Activated naive CD8-positive, alpha-beta T cell treated with anti-CD3 and anti-CD28 coated beads, Interleukin-2, amount 50 U/mL, for 24 hours (primary cell): ENCODE measurements around the gene FAM177B.
"Not testable (repeated sequence)": the region's sequence is repeated elsewhere in the genome, so short reads cannot be mapped to it uniquely, and the experiment has no call there.

Source experiments
- ATAC-seq: fragments of 150-1000 bp; cut with Tn5 transposase; one replicate; pipeline ENCODE4 v1.10.0; 2021
- DNase-seq: peaks from one replicate; pipeline ENCODE4 v3.0.0; 2021
- H3K27ac Mint-ChIP-seq: one replicate; pipeline ENCODE4 v1.8.0; 2021; ENCODE audit warnings: mild to moderate bottlenecking, mixed read lengths
- H3K27me3 Mint-ChIP-seq: one replicate; pipeline ENCODE4 v1.8.0; 2021; ENCODE audit warnings: mixed read lengths
- H3K36me3 Mint-ChIP-seq: one replicate; pipeline ENCODE4 v1.8.0; 2021; ENCODE audit warnings: low read depth, mixed read lengths
- H3K4me1 Mint-ChIP-seq: one replicate; pipeline ENCODE4 v1.8.0; 2021; ENCODE audit warnings: mixed read lengths
- H3K4me3 Mint-ChIP-seq: one replicate; pipeline ENCODE4 v1.8.0; 2021; ENCODE audit warnings: mild to moderate bottlenecking, moderate library complexity, mixed read lengths
- H3K9me3 Mint-ChIP-seq: one replicate; pipeline ENCODE4 v1.8.0; 2021; ENCODE audit warnings: mixed read lengths

The FAM177B gene

DNA sequence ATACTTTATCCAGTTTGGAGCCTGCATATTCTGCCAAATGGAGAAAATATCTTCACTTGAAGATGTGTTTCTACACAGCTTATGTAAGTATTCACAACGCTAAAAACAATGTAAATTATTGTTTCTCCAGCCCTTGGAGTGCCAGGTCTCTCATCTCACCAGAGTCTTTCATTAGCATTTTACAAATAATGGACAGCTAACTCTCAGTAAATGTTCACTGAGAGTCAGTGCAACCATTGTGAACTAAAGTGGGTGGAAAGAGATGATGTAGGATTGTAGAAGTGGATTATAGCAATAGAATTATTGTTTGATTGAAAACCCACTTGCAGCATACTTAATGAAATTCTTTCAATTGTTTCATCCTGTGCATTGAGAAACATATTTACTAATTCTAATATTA, 8.3 kb upstream of the FAM177B start:
- H3K27me3 Mint-ChIP-seq: no peaks in the 10 kb centered on the region
- H3K36me3 Mint-ChIP-seq: peaks cover 60% of the 10 kb centered on the region
- ATAC-seq (no peak), DNase-seq (no peak)
- no peaks in the 10 kb centered on the region for H3K9me3 Mint-ChIP-seq
- H3K4me3 Mint-ChIP-seq: no peak overlapping the region
- H3K27ac Mint-ChIP-seq: no peak overlapping the region
- peaks cover 19% of the 10 kb centered on the region for H3K4me1 Mint-ChIP-seq

DNA sequence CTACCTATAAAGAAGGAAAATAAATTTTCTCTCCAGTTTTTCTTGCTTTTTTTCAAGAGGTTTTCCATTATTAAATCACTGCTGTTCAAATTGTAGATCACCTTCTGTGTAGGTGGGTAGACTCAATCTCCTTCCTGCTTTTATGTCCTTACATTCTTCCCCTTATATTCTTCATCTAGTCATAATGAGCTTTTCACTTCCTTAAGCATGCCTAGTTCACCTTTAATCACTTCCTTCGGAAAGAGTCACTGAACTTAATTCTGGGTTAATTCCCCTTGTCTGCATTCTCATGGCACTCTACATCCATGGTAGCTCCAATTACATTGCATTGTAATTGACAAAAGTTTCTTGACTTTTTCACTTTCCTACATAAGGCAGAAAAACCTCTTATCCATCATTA, 6.1 kb upstream of the FAM177B start:
- Mint-ChIP-seq H3K9me3 (no peaks in the 10 kb centered on the region), H3K4me3 (no peak overlapping the region), H3K36me3 (peaks cover 56% of the 10 kb centered on the region), H3K4me1 (peaks cover 19% of the 10 kb centered on the region), H3K27me3 (no peaks in the 10 kb centered on the region), H3K27ac (peak overlapping the region; percentile 48)
- DNase-seq: no peak
- ATAC-seq: no peak

DNA sequence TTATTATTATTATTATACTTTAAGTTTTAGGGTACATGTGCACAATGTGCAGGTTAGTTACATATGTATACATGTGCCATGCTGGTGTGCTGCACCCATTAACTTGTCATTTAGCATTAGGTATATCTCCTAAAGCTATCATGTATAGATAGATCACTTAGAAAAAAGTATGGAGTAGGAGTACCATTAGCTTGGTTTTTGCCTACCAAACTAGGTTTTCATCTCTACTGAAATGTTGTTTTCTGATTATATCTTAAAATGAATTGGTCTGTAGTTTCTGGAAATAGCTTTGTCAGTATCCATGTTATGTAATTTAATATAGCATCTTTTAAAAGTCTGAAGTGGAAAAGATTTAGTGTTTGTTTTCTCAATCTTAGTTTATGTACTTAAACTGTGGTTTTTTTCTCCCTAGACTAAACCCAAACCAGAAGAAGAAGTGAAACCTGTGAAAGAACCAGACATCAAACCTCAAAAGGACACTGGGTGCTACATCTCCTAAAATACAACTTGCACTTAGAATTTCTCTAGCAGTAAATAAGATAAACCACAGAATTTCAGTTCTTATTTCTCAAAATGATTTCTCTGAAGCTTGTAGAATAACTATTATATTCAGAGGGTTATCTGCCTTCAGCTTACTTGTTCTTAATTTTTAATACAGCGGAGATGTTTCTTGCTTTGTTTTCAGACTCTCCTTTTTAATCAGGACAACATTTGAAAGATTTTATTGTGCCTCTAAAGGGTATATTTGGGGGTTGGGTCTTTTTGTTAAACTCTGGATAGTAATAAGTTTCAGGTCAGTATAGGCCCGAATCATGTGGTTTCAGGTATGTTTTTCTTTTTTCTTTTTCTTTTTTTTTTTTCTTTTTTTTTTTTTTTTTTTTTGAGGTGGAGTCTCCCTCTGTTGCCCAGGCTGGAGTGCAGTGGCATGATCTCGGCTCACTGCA, 4.5 kb upstream of the FAM177B start:
- H3K4me1 Mint-ChIP-seq: peaks cover 19% of the 10 kb centered on the region
- H3K27me3 Mint-ChIP-seq: no peaks in the 10 kb centered on the region
- DNase-seq: no peak
- ATAC-seq: peak; percentile 46
- no peaks in the 10 kb centered on the region for H3K9me3 Mint-ChIP-seq
- H3K4me3 Mint-ChIP-seq: no peak overlapping the region
- peaks cover 50% of the 10 kb centered on the region for H3K36me3 Mint-ChIP-seq
- peak overlapping the region; percentile 61 for H3K27ac Mint-ChIP-seq

DNA sequence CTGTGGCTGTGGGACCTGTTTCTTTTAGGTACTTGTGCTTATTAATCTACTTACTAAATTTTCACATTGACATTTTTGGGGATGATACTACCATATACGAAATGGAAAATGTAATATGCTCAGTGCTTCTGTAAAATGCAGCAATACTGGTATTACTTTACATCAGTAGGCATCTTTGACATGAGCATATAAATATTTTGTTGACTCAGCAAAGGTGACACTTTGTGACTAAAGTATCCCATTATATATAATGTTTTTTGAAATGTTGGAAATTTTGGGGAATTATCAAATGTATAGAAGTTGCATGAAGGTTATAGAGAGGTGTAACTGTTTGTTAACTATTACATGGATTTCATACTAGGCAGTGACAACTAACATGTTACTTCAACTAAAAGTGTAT, 2.3 kb upstream of the FAM177B start:
- Mint-ChIP-seq H3K36me3 (peaks cover 36% of the 10 kb centered on the region), H3K4me3 (no peak overlapping the region), H3K4me1 (peaks cover 21% of the 10 kb centered on the region), H3K9me3 (no peaks in the 10 kb centered on the region), H3K27me3 (no peaks in the 10 kb centered on the region), H3K27ac (no peak overlapping the region)
- no peak for DNase-seq
- no peak for ATAC-seq

DNA sequence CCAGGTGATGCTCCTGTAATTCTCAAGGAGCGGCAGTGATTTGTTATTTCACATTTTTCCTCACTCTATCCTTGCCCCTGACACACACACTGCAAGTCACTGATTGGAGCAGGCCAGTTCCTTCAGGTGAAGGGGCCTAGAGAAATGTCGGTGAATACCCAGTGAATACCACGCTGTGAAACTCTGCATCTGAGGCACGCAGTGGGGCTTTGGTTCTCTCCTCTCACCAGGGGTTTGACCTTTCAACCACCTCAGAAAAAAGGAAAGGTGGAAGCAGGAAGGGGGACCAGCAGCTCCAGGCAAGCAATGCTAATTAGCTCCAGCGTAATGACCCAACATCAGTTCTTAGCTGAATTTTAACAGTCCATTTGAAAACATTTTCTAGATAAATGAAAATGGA, 532 bp upstream of the FAM177B start:
- Mint-ChIP-seq H3K4me3 (no peak overlapping the region), H3K27me3 (no peaks in the 10 kb centered on the region), H3K9me3 (no peaks in the 10 kb centered on the region)

DNA sequence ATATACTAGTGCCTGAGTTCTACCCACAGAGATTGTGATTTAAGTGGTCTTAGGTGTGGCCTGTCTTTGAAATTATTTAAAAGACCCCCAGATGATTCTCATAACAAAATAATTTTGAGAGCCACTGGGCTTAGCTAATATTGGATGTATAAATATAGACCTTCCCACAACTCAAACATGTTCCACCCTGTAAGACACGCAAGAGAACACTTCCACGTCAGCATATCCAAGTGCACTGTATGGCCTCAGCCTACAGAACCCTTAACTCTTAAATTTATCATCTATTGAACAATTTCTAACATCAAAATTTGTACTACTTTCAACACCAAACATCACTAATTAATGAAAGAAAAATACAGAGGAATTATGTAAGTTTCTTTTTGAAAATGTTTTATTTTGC, 2.5 kb downstream of the FAM177B start:
- H3K27ac Mint-ChIP-seq: no peak overlapping the region
- H3K27me3 Mint-ChIP-seq: no peaks in the 10 kb centered on the region
- no peak for DNase-seq
- peaks cover 2% of the 10 kb centered on the region for H3K36me3 Mint-ChIP-seq
- H3K4me3 Mint-ChIP-seq: no peak overlapping the region
- H3K9me3 Mint-ChIP-seq: no peaks in the 10 kb centered on the region
- peaks cover 9% of the 10 kb centered on the region for H3K4me1 Mint-ChIP-seq
- no peak for ATAC-seq

More for the DNA sequence above, 532 bp upstream of the FAM177B start:
- Mint-ChIP-seq H3K4me1 (peaks cover 18% of the 10 kb centered on the region), H3K36me3 (peaks cover 24% of the 10 kb centered on the region), H3K27ac (no peak overlapping the region)
- DNase-seq: no peak
- ATAC-seq: no peak

DNA sequence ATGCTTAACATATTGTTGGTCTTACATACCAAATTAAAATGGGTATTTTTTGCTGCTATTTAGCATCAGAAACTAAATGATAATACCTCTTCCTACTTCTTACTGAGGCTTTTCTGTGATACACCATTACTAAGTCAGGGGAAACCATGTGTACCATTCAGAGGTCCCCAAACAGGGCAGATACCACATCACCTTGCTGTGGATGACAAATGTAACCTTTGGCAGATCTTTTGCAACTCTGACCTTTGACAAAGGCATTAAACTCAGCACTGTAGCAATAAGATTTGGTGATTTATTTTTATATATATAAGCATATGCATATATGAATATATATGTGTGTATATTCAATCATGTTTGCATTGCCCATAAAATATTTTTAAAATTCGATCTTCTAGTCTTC, 2.9 kb downstream of the FAM177B start:
- ATAC-seq (peak; percentile 71), DNase-seq (no peak)
- Mint-ChIP-seq H3K9me3 (no peaks in the 10 kb centered on the region), H3K27me3 (no peaks in the 10 kb centered on the region), H3K27ac (no peak overlapping the region), H3K36me3 (no peaks in the 10 kb centered on the region), H3K4me3 (no peak overlapping the region), H3K4me1 (peaks cover 9% of the 10 kb centered on the region)

DNA sequence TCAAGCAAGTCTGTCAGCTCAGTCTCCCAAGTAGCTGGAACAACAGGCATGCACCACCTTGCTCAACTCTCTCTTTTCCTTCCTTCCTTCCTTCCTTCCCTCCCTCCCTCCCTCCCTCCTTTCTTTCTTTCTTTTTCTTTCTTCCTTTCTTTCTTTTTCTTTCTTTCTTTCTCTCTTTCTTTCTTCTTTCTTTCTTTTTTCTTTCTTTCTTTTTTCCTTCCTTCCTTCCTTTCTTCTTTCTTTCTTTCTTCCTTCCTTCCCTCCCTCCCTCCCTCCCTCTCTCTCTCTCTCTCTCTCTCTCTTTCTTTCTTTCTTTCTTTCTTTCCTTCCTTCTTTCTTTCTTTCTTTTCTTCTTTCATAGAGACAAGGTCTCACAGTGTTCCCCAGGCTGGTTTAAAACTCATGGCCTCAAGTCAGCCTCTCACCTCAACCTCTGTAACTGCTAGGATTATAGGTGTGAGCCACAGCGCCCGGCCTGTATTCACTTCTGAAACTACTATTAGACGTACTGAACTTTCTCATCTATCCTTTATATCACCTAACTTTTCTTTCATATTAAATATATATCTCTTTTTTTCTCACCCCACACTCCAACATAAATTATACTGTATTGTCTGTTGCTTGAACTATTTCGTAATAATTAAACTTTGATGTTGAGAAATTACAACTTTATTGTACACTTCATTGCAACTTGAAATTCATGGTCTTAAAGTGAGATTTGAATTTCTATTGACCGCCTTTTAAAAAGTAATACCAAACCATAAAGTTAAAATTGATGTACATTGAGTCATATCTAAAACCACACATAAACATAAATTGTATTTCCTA, 4.8 kb downstream of the FAM177B start:
- not testable (repeated sequence) for H3K36me3 Mint-ChIP-seq, H3K9me3 Mint-ChIP-seq, ATAC-seq, DNase-seq, H3K4me1 Mint-ChIP-seq, H3K4me3 Mint-ChIP-seq, H3K27ac Mint-ChIP-seq, H3K27me3 Mint-ChIP-seq

DNA sequence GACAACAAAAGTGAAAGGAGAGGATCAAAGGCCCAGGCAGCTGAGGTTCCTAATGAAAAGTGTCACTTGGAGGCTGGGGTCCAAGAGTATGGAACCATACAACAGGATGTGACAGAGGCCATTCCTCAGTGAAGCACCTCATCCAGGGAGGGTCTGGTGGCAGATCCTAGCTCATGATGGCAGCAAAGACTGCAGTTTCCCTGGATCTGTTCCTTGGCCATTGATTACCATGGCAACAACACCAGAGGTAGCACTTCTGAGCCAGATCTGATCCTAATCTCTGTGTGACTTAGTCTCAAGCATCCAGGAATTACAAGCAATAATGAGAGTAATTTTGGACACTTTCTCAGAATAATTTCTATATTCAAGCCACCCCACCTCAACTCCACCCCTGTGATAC, 12.9 kb downstream of the FAM177B start:
- Mint-ChIP-seq H3K9me3 (no peaks in the 10 kb centered on the region), H3K27ac (no peak overlapping the region), H3K27me3 (peaks cover 3% of the 10 kb centered on the region), H3K4me1 (no peaks in the 10 kb centered on the region), H3K36me3 (no peaks in the 10 kb centered on the region), H3K4me3 (no peak overlapping the region)
- DNase-seq (no peak), ATAC-seq (no peak)

DNA sequence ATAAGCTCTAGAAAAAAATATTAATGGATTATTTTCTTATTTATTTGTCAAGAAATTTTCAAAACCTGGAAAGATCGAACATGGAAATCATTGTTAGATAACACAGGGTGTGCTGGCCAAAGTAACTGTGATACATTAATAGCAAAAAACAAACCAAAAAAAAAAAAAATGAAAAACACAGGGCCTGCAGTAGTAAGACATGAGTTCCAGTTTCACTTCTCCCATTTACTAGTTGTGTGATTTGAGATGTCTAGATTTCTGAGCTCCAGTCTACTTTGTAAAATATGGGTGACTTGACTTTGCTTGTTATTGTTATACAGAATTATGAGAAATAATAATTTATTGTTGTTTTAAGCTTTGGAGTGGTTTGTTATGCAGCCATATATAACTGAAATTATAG, 13.6 kb downstream of the FAM177B start:
- Mint-ChIP-seq H3K27ac (no peak overlapping the region), H3K9me3 (no peaks in the 10 kb centered on the region), H3K36me3 (no peaks in the 10 kb centered on the region), H3K27me3 (peaks cover 3% of the 10 kb centered on the region), H3K4me3 (no peak overlapping the region), H3K4me1 (no peaks in the 10 kb centered on the region)
- ATAC-seq (no peak), DNase-seq (no peak)

DNA sequence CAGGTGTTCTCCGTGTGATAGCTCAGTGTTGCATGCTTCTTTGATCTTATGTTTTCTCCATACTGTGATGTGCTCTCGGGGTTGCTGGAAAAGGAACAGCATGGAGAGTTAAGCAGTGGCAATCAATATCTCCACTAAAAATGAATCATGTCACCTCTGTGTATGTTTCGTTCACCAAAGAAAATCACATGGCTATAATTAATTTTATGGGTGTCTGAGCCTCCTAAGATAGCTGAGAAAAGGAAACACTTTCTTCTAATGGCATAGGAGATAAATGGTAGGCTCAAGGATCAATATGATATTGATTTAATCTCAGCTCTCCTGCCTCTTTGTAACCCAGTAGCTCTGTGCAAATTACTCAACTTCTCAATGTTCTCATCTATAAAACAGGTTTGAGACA, 14.3 kb downstream of the FAM177B start:
- Mint-ChIP-seq H3K27ac (no peak overlapping the region), H3K4me3 (no peak overlapping the region), H3K9me3 (no peaks in the 10 kb centered on the region), H3K36me3 (no peaks in the 10 kb centered on the region), H3K4me1 (no peaks in the 10 kb centered on the region), H3K27me3 (peaks cover 3% of the 10 kb centered on the region)
- DNase-seq (no peak), ATAC-seq (no peak)

DNA sequence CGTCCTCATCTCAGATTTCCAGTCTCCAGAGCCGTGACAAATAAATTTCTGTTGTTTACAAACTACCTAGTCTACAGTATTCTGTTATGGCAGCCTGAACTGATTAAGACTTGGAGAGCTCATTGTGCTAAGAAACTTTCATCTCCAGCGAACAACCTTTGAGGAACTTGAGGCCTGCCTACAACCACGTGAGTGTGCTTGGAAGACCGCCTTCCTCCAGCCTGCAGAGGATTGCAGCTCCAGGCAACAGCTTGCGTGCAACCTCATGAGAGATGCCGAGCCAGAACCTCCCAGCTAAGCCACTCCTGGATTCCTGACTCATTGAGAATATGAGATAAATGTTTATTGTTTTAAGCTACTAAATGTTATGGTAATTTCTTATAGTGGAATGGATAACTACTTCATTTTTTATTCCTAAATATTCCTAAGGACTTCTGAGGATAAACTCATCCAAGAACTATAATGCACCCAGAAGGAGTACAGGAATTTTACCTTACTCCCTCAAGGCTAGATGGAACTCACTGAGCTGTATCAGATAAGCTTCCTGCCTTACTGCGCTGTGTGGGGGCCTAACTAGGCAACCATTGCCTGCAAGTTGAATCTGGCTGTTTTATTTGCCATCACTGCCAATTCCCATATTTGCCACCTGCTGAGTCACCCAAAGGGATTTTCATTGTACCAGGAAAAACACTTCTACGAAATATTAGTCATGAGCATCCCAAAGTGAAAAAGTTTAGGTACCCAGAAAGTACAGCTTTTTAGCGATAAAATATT, 17.6 kb downstream of the FAM177B start:
- no peaks in the 10 kb centered on the region for H3K27me3 Mint-ChIP-seq
- no peak for ATAC-seq
- no peak overlapping the region for H3K27ac Mint-ChIP-seq
- H3K9me3 Mint-ChIP-seq: no peaks in the 10 kb centered on the region
- no peak overlapping the region for H3K4me3 Mint-ChIP-seq
- no peak for DNase-seq
- H3K36me3 Mint-ChIP-seq: no peaks in the 10 kb centered on the region
- no peaks in the 10 kb centered on the region for H3K4me1 Mint-ChIP-seq

DNA sequence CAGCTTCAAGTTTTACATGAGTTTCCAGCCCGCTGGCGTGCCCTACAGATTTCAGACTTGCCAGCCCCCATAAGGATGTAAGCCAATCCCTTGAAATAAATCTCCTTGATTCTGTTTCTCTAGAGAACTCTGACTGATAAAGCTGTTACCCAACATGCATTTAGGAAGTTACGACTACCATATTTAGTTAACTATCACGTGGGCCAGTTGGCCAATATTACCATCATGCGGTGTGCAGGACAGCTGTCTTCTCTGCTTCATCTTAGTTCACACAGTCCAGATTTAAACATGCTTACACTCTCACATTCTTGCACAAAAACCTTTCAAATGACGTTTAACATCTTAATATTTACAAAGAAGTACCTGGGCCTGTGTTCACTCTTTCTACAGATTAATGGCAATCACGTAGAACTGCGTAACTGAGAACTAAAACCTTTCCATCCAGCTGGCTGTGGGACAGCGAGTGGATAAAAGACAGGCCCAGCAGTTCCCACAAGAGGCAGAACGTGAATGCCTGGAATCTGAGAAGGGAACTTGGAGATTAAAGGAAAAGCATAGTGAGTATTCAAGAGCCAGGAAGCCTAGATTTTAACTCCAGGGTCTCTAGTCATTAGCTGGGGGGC, 20.8 kb downstream of the FAM177B start:
- H3K4me1 Mint-ChIP-seq: no peaks in the 10 kb centered on the region
- no peak for DNase-seq
- no peak overlapping the region for H3K27ac Mint-ChIP-seq
- no peaks in the 10 kb centered on the region for H3K36me3 Mint-ChIP-seq
- H3K9me3 Mint-ChIP-seq: no peaks in the 10 kb centered on the region
- no peaks in the 10 kb centered on the region for H3K27me3 Mint-ChIP-seq
- ATAC-seq: no peak
- no peak overlapping the region for H3K4me3 Mint-ChIP-seq

DNA sequence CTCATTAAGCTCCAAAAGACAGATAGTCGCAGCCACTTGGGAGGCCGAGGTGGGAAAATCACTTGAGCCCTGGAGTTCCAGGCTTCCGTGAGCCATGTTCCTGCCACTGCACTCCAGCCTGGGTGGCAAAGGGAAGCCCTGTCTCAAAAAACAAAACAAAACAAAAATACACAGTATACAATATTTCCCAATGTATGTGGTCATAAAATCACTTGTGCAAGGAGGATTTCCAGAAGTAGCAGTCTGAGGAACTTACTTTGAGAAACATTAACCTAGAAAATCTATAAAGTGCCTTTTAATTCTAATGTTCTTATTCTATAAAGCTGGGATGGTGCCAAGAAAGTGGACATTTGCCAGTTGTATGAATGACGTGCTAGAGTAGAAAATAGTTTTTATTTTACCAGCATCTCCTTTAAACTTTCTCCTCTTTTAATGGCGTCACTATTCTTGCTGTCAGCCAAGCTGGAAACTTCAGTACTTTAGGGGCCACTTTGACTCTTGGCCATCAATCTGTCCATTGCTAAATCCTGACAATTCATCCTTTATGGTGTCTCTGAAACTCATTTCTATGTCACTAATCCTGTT, 22.5 kb downstream of the FAM177B start:
- H3K27ac Mint-ChIP-seq: no peak overlapping the region
- no peaks in the 10 kb centered on the region for H3K4me1 Mint-ChIP-seq
- H3K36me3 Mint-ChIP-seq: peaks cover 2% of the 10 kb centered on the region
- peaks cover 5% of the 10 kb centered on the region for H3K9me3 Mint-ChIP-seq
- H3K27me3 Mint-ChIP-seq: no peaks in the 10 kb centered on the region
- no peak for ATAC-seq
- no peak overlapping the region for H3K4me3 Mint-ChIP-seq
- DNase-seq: no peak
